Esophagus squamous epithelium (tissue), 4 donors: Measurements from ENCODE around the gene CAMK1D.

Experiments
- POLR2A ChIP-seq, 4 donors: fragments of 450-650 bp; IDR thresholded peaks; one replicate each; pipeline ENCODE4 v1.6.1; 2017; ENCODE audit warnings: antibody characterized with exemption in 4 of 4, mild to moderate bottlenecking in 4 of 4, moderate library complexity in 3 of 4
- TF ChIP-seq, protein P1 (sequence below), 6 experiments: fragments of 450-650 bp in 4 of 6; fragments of 200-600 bp in 2 of 6; sonication (generic) in 2 of 6; IDR thresholded peaks; one replicate each; pipeline ENCODE4 v1.5.1; 2016 to 2019; ENCODE audit warnings: antibody characterized with exemption in 6 of 6, mild to moderate bottlenecking in 4 of 6, moderate library complexity in 4 of 6

DNA sequence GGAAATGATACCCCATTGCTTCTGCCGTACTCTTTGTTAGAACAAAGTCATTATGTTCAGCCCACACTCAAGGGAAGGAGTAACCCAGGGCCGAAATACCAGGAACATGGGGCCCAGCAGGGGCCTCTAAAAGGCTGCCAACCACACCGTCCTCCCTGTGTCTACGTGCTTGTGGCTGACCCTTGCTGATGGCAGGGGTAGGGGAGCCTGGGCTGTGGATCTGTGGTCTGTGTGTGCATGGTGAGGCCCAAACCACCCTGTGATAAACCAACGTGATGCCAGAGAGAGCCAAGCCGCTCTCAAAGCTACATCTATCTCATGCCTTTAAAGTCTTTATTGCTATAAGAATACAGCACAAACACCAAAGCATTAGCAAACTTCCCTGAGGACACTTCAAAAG is 493.0 kb downstream of the CAMK1D start:
- TF ChIP-seq, protein P1, sequence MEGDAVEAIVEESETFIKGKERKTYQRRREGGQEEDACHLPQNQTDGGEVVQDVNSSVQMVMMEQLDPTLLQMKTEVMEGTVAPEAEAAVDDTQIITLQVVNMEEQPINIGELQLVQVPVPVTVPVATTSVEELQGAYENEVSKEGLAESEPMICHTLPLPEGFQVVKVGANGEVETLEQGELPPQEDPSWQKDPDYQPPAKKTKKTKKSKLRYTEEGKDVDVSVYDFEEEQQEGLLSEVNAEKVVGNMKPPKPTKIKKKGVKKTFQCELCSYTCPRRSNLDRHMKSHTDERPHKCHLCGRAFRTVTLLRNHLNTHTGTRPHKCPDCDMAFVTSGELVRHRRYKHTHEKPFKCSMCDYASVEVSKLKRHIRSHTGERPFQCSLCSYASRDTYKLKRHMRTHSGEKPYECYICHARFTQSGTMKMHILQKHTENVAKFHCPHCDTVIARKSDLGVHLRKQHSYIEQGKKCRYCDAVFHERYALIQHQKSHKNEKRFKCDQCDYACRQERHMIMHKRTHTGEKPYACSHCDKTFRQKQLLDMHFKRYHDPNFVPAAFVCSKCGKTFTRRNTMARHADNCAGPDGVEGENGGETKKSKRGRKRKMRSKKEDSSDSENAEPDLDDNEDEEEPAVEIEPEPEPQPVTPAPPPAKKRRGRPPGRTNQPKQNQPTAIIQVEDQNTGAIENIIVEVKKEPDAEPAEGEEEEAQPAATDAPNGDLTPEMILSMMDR (IDR thresholded peaks at IDR 0.05): no peak
- TF ChIP-seq POLR2A (IDR thresholded peaks at IDR 0.05): no peak
